ENCODE results near the gene TEKT2.

- TF ChIP-seq POLR2A (IDR thresholded peaks at IDR 0.05), result no peak
- TF ChIP-seq CTCF (IDR thresholded peaks at IDR 0.05), result no peak
- no peak for TF ChIP-seq EP300 (IDR thresholded peaks at IDR 0.05)
Measured at GRCh38 chr1:36106269-36106668, 22.4 kb downstream of the TEKT2 start.
